Esophagus muscularis mucosa (tissue), 4 donors: Measurements from ENCODE around the gene COL4A1.
"Not testable (repeated sequence)": the region's sequence is repeated elsewhere in the genome, so short reads cannot be mapped to it uniquely, and the experiment has no call there.

ENCODE experiments used
- CTCF ChIP-seq, 3 experiments: fragments of 200-600 bp in 2 of 3; fragments of 450-650 bp in 1 of 3; sonication (generic) in 2 of 3; IDR thresholded peaks; one replicate each; pipeline ENCODE4 v1.5.1; 2017 to 2019; ENCODE audit warnings: antibody characterized with exemption in 3 of 3, mild to moderate bottlenecking in 2 of 3, moderate library complexity in 1 of 3
- EP300 ChIP-seq: sonication (generic); formaldehyde crosslinking; IDR thresholded peaks from one replicate; pipeline ENCODE4 v1.6.1; 2017; ENCODE audit warnings: antibody characterized with exemption
- POLR2A ChIP-seq: fragments of 450-650 bp; IDR thresholded peaks from one replicate; pipeline ENCODE4 v1.6.1; 2017; ENCODE audit warnings: antibody characterized with exemption, moderate library complexity, mild to moderate bottlenecking, low read depth
- POLR2AphosphoS5 ChIP-seq, 2 donors: sonication (generic); formaldehyde crosslinking; IDR thresholded peaks; one replicate each; pipeline ENCODE4 v1.6.1; 2017; ENCODE audit warnings: antibody characterized with exemption in 2 of 2

GRCh38 chr13:110313733-110314132 is 6.8 kb upstream of the COL4A1 start:
- TF ChIP-seq EP300; CTCF (IDR thresholded peaks at IDR 0.05); POLR2AphosphoS5 (IDR thresholded peaks at IDR 0.05); POLR2A: not testable (repeated sequence)
